Trophoblast cell (in vitro differentiated cells and primary cell): ENCODE data around the gene SPOCK1.

Experiments
- DNase-seq, 2 donors: peaks; one replicate each; pipeline ENCODE4 v3.0.0-alpha.2; 2016
- H2AFZ ChIP-seq: 2 replicates; pipeline ENCODE4 v1.6.1; 2013; ENCODE audit warnings: low read length, moderate library complexity, mild to moderate bottlenecking; ENCODE audit not compliant: insufficient read depth, poor library complexity
- H2AK5ac ChIP-seq: 2 replicates; pipeline ENCODE4 v1.6.1; 2013; ENCODE audit warnings: mild to moderate bottlenecking, low read length
- H2BK120ac ChIP-seq: 2 replicates; pipeline ENCODE4 v1.6.1; 2013; ENCODE audit warnings: low read length, mild to moderate bottlenecking, moderate library complexity; ENCODE audit not compliant: insufficient read depth, poor library complexity
- H2BK12ac ChIP-seq: 2 replicates; pipeline ENCODE4 v1.6.1; 2013; ENCODE audit warnings: mild to moderate bottlenecking, low read length, moderate library complexity
- H2BK5ac ChIP-seq: 2 replicates; pipeline ENCODE4 v1.6.1; 2013; ENCODE audit warnings: low read length, low read depth, moderate library complexity, mild to moderate bottlenecking; ENCODE audit not compliant: poor library complexity
- H3K14ac ChIP-seq: 2 replicates; pipeline ENCODE4 v1.6.1; 2013; ENCODE audit warnings: mild to moderate bottlenecking, low read length
- H3K18ac ChIP-seq: 2 replicates; pipeline ENCODE4 v1.6.1; 2013; ENCODE audit warnings: mild to moderate bottlenecking, low read length
- H3K23ac ChIP-seq: 2 replicates; pipeline ENCODE4 v1.6.1; 2013; ENCODE audit warnings: low read length
- H3K27ac ChIP-seq: 2 replicates; pipeline ENCODE4 v1.5.1; 2013; ENCODE audit warnings: low read depth, mild to moderate bottlenecking, inconsistent platforms, low read length, moderate library complexity
- H3K27me3 ChIP-seq: 2 replicates; pipeline ENCODE4 v1.6.1; 2013; ENCODE audit warnings: inconsistent platforms, mild to moderate bottlenecking, low read length, moderate library complexity; ENCODE audit not compliant: insufficient read depth
- H3K36me3 ChIP-seq, 2 experiments: 1 replicate in 1 of 2; 2 replicates in 1 of 2; pipeline ENCODE4 v1.6.1; 2013; ENCODE audit warnings: low read length in 2 of 2, mild to moderate bottlenecking in 2 of 2, moderate library complexity in 1 of 2; ENCODE audit not compliant: insufficient read depth in 2 of 2, control insufficient read depth in 1 of 2
- H3K4ac ChIP-seq: 2 replicates; pipeline ENCODE4 v1.6.1; 2013; ENCODE audit warnings: low read depth, mild to moderate bottlenecking, low read length, moderate library complexity
- H3K4me1 ChIP-seq, 2 experiments: 1 replicate in 1 of 2; 2 replicates in 1 of 2; pipeline ENCODE4 v1.6.1; 2013; ENCODE audit warnings: low read length in 2 of 2, mild to moderate bottlenecking in 2 of 2, moderate library complexity in 1 of 2; ENCODE audit not compliant: insufficient read depth in 2 of 2, control insufficient read depth in 1 of 2
- H3K4me2 ChIP-seq: 2 replicates; pipeline ENCODE4 v1.6.1; 2013; ENCODE audit warnings: inconsistent platforms, mild to moderate bottlenecking, low read length, moderate library complexity
- H3K4me3 ChIP-seq: 2 replicates; pipeline ENCODE4 v1.5.1; 2013; ENCODE audit warnings: mild to moderate bottlenecking, low read depth, low read length, inconsistent platforms
- H3K79me1 ChIP-seq: one replicate; pipeline ENCODE4 v1.6.1; 2013; ENCODE audit warnings: low read length
- H3K79me2 ChIP-seq: 2 replicates; pipeline ENCODE4 v1.6.1; 2013; ENCODE audit warnings: low read length, mild to moderate bottlenecking; ENCODE audit not compliant: control insufficient read depth, insufficient read depth, poor library complexity
- H3K9ac ChIP-seq: 2 replicates; pipeline ENCODE4 v1.6.1; 2013; ENCODE audit warnings: mild to moderate bottlenecking, low read length
- H3K9me3 ChIP-seq: 2 replicates; pipeline ENCODE4 v1.6.1; 2013; ENCODE audit warnings: low read depth, mild to moderate bottlenecking, control low read depth, inconsistent platforms, low read length; ENCODE audit not compliant: insufficient read depth
- H4K12ac ChIP-seq: 2 replicates; pipeline ENCODE4 v1.6.1; 2013; ENCODE audit warnings: low read depth, mild to moderate bottlenecking, low read length, moderate library complexity
- H4K8ac ChIP-seq: 2 replicates; pipeline ENCODE4 v1.6.1; 2013; ENCODE audit warnings: low read depth, mild to moderate bottlenecking, low read length, moderate library complexity
- H4K91ac ChIP-seq: one replicate; pipeline ENCODE4 v1.6.1; 2013; ENCODE audit warnings: low read depth, mild to moderate bottlenecking, low read length, moderate library complexity
- WGBS: extraction: QIAGEN DNeasy Blood & Tissue Kit; methylation state at CpG from one replicate; pipeline ENCODE4 v1.1.7; 2013; ENCODE audit warnings: missing lambda C conversion rate; ENCODE audit not compliant: insufficient read length, insufficient coverage; ENCODE audit errors: extremely low coverage; 5-methylcytosine and 5-hydroxymethylcytosine counted together

The SPOCK1 gene

DNA sequence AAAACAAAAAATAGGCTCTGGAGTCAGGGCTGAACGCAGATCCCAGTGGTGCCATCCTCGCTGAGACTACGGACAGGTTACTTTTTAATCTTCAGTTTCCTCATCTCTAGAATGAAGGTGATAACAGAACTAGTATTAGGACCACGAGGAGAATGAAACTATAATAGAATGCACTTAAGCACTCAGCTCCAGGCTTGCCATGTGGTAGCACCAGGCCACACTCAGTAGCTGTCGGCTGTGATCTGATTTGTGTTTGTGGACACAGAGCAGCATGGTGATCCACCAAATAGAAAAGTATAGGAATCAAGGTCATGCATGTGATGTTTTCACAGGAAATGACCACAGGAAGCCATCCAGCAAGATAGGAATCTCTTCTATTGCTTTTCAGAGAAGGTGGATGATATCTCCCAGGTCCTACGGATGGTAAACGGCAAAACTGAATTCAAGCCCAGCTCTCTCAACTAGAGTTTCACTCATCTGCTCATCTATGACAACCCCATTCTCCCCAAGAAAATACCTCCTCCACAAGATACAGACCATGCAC lies 498.0 kb downstream of the SPOCK1 start:
- no peak overlapping the region for H3K23ac ChIP-seq
- no peaks in the 10 kb centered on the region for H3K4me1 ChIP-seq
- no peak overlapping the region for H2AK5ac ChIP-seq
- no peaks in the 10 kb centered on the region for H3K36me3 ChIP-seq
- no peak overlapping the region for H3K27ac ChIP-seq
- H3K9me3 ChIP-seq = no peaks in the 10 kb centered on the region
- no peak overlapping the region for H3K4me3 ChIP-seq
- H4K8ac ChIP-seq = no peak overlapping the region
- H3K9ac ChIP-seq = no peak overlapping the region
- no peak for DNase-seq
- H3K4me2 ChIP-seq = no peak overlapping the region
- no peaks in the 10 kb centered on the region for H3K79me2 ChIP-seq
- no peak overlapping the region for H4K12ac ChIP-seq
- no peak overlapping the region for H3K14ac ChIP-seq
- H3K79me1 ChIP-seq = no peaks in the 10 kb centered on the region
- H3K18ac ChIP-seq = no peak overlapping the region
- H2BK12ac ChIP-seq = no peak overlapping the region
- H3K4ac ChIP-seq = no peak overlapping the region
- H2BK120ac ChIP-seq = no peak overlapping the region
- no peak overlapping the region for H2AFZ ChIP-seq
- no peak overlapping the region for H4K91ac ChIP-seq
- WGBS = no CpG with 5 or more reads among the region's 7 CpGs
- H2BK5ac ChIP-seq = no peak overlapping the region
- H3K27me3 ChIP-seq = no peaks in the 10 kb centered on the region

DNA sequence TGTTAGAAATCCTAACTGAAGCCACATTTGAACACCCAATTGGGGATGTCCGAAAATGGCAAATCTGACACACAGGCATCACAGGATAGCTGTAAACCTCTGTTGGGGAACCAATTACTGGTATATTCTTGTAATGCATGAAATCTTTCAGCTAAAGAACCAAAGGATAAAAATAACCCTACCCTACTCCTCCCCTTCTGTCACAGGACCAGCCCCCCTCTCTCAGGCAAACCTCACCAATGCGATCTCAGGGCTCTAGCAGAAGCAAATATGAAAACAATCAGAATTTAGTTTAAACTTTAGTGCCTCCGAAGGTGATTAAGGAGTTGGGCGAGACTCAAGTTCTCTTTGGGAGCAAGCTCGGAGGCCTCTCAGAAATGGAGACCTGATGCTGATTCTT lies 499.3 kb downstream of the SPOCK1 start:
- no peak overlapping the region for H2BK12ac ChIP-seq
- H3K4me2 ChIP-seq = no peak overlapping the region
- no peak overlapping the region for H3K18ac ChIP-seq
- no peak overlapping the region for H3K14ac ChIP-seq
- WGBS = no CpG with 5 or more reads among the region's 5 CpGs
- no peaks in the 10 kb centered on the region for H3K36me3 ChIP-seq
- H3K79me1 ChIP-seq = no peaks in the 10 kb centered on the region
- DNase-seq = no peak
- no peaks in the 10 kb centered on the region for H3K79me2 ChIP-seq
- no peak overlapping the region for H4K8ac ChIP-seq
- no peak overlapping the region for H2BK120ac ChIP-seq
- H3K23ac ChIP-seq = no peak overlapping the region
- H3K9me3 ChIP-seq = no peaks in the 10 kb centered on the region
- H4K91ac ChIP-seq = no peak overlapping the region
- H3K27ac ChIP-seq = no peak overlapping the region
- no peak overlapping the region for H3K9ac ChIP-seq
- no peaks in the 10 kb centered on the region for H3K27me3 ChIP-seq
- no peak overlapping the region for H3K4me3 ChIP-seq
- H2AFZ ChIP-seq = no peak overlapping the region
- no peak overlapping the region for H3K4ac ChIP-seq
- no peaks in the 10 kb centered on the region for H3K4me1 ChIP-seq
- H2BK5ac ChIP-seq = no peak overlapping the region
- no peak overlapping the region for H2AK5ac ChIP-seq
- H4K12ac ChIP-seq = no peak overlapping the region

GRCh38 chr5:136998854-136999357 lies 500.2 kb downstream of the SPOCK1 start:
- no peak overlapping the region for H2BK5ac ChIP-seq
- no peak overlapping the region for H3K9ac ChIP-seq
- H2AK5ac ChIP-seq = no peak overlapping the region
- H3K4me1 ChIP-seq = no peaks in the 10 kb centered on the region
- H3K79me2 ChIP-seq = no peaks in the 10 kb centered on the region
- H3K27me3 ChIP-seq = no peaks in the 10 kb centered on the region
- H3K18ac ChIP-seq = no peak overlapping the region
- no peak overlapping the region for H4K8ac ChIP-seq
- no peaks in the 10 kb centered on the region for H3K9me3 ChIP-seq
- H2AFZ ChIP-seq = no peak overlapping the region
- no peak overlapping the region for H2BK12ac ChIP-seq
- H3K23ac ChIP-seq = no peak overlapping the region
- no peak overlapping the region for H4K12ac ChIP-seq
- H3K79me1 ChIP-seq = no peaks in the 10 kb centered on the region
- H3K36me3 ChIP-seq = no peaks in the 10 kb centered on the region
- H4K91ac ChIP-seq = no peak overlapping the region
- no peak overlapping the region for H3K27ac ChIP-seq
- H3K4me3 ChIP-seq = no peak overlapping the region
- no peak overlapping the region for H3K4me2 ChIP-seq
- WGBS = no CpG with 5 or more reads among the region's 6 CpGs
- DNase-seq = no peak
- no peak overlapping the region for H2BK120ac ChIP-seq
- no peak overlapping the region for H3K14ac ChIP-seq
- no peak overlapping the region for H3K4ac ChIP-seq

DNA sequence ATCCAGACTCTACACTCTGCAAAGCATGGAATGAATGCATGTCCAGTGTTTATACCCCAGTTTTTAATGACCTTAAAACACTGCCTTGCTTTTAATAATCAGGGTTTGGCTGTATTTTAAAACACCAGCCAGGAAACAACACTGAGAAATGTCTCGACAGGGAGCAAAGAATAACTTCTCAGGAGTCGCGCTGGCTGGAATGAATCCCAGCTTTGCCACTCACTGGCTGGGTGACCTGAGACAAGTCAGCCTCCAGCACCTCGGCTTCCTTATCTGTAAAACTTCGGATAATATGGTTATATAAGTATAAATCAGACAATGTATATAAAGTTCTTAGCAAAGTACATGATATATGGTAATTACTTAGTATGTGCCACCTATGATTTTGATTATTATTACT lies 505.0 kb downstream of the SPOCK1 start:
- Histone ChIP-seq H3K79me1 (no peaks in the 10 kb centered on the region), H3K4ac (no peak overlapping the region), H3K79me2 (no peaks in the 10 kb centered on the region), H2BK12ac (no peak overlapping the region), H3K36me3 (no peaks in the 10 kb centered on the region), H3K23ac (no peak overlapping the region), H4K12ac (no peak overlapping the region), H3K4me3 (no peak overlapping the region), H4K91ac (no peak overlapping the region), H3K27ac (no peak overlapping the region), H4K8ac (no peak overlapping the region), H2BK5ac (no peak overlapping the region), H3K4me2 (no peak overlapping the region), H3K27me3 (no peaks in the 10 kb centered on the region), H3K14ac (no peak overlapping the region), H3K4me1 (no peaks in the 10 kb centered on the region), H2AFZ (no peak overlapping the region), H3K9me3 (no peaks in the 10 kb centered on the region), H2BK120ac (no peak overlapping the region), H3K18ac (no peak overlapping the region), H3K9ac (no peak overlapping the region), H2AK5ac (no peak overlapping the region)
- WGBS = no CpG with 5 or more reads among the region's 5 CpGs
- DNase-seq = no peak
